AG10803 (cell line): ENCODE measurements around the gene VBP1.
"Not testable (repeated sequence)": the region's sequence is repeated elsewhere in the genome, so short reads cannot be mapped to it uniquely, and the experiment has no call there.

Source experiments
- DNase-seq: peaks from one replicate; pipeline ENCODE4 v3.0.0; 2010; ENCODE audit warnings: low read depth
- H3K4me3 ChIP-seq: 2 replicates; pipeline ENCODE4 v1.5.1; 2011; ENCODE audit warnings: mild to moderate bottlenecking, low read length, control low read depth
- TF ChIP-seq, protein P1 (sequence below): conservative IDR thresholded peaks from 2 replicates; pipeline ENCODE4 v1.5.1; 2011; ENCODE audit warnings: mild to moderate bottlenecking, low read length, control low read depth, inconsistent platforms

Gene VBP1

DNA sequence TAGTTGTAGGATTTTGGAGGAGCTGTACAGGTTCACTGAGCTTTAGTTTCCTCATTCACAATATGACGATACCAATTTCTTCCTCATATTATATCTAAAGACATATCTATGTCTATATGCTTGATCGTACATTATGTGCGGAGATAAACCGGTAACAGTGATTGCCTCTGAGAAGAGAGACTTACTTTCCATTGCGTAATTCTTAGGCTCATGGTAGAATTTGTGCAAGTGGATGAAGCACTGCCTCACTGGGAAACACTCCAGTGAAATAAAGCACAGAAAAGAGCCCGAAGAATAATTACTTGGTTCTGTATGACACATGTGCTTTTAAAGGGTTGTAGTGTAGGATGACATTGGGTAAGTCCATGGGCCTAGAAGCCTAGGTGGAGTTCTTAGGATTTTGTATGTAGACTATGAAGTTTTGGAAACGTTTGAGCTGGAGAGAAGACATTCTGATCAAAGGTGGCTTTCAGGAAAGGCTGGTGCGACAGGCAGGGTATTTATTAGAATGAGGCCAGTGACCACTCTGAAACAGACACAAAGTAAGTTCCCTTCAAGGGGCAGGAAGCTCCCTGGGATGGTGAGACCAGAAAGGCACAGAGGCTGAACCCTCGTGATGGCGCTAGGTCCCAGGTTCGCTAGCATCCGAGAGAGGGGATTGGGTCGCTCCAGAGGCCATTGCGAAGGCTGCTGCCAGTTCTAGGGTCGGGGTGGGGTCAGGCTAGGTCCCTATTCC is 649 bp upstream of the VBP1 start:
- peak overlapping the region; percentile 73 for H3K4me3 ChIP-seq

DNA sequence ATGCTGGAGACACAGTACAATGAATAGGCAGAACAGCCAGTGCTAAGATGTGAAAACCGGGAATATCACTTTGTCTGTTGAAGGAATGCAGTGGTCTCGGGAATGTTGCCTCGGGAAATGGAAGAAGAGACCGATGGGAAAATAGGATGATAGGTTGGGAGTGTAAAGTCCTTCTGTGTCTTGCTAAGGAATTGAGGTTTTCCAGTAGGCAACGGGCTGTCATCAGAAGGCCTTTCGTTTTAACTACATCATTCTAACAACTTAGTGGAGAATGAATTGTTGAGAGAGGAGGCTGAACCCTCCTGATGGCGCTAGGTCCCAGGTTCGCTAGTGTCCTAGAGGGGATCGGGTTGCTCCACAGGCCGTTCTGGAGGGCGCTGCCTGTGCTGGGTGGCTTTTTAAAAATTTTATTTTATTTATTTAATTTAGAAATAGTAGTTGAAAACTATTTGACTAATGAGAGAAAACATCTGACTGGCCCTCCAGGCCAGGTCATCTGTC is 730 bp downstream of the VBP1 start:
- TF ChIP-seq, protein P1, sequence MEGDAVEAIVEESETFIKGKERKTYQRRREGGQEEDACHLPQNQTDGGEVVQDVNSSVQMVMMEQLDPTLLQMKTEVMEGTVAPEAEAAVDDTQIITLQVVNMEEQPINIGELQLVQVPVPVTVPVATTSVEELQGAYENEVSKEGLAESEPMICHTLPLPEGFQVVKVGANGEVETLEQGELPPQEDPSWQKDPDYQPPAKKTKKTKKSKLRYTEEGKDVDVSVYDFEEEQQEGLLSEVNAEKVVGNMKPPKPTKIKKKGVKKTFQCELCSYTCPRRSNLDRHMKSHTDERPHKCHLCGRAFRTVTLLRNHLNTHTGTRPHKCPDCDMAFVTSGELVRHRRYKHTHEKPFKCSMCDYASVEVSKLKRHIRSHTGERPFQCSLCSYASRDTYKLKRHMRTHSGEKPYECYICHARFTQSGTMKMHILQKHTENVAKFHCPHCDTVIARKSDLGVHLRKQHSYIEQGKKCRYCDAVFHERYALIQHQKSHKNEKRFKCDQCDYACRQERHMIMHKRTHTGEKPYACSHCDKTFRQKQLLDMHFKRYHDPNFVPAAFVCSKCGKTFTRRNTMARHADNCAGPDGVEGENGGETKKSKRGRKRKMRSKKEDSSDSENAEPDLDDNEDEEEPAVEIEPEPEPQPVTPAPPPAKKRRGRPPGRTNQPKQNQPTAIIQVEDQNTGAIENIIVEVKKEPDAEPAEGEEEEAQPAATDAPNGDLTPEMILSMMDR, result no peak
- peak; percentile 3 for DNase-seq
- H3K4me3 ChIP-seq, result peak overlapping the region; percentile 84

More for the DNA sequence above, 649 bp upstream of the VBP1 start:
- no peak for DNase-seq
- TF ChIP-seq, protein P1, result no peak

DNA sequence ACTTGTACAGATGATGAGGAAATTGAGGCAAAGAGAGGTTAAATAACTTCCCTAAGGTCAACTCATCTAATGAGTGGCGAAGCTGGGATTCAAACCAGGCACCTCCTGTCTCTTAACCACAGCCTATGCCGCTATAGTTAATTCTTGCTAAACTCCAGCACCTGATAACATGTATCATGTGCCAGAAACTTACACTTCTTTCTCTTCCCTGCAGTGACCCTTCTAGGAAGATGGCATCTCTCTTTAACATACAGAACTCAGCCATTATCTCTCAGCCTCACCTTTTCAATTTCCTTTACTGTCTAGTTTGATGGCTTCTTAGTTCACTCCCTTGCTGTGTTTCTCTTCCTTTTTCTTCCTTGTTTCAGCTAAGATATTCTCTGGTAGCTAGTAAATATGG is 2.5 kb downstream of the VBP1 start:
- no peak overlapping the region for H3K4me3 ChIP-seq
- no peak for DNase-seq
- TF ChIP-seq, protein P1, result no peak

DNA sequence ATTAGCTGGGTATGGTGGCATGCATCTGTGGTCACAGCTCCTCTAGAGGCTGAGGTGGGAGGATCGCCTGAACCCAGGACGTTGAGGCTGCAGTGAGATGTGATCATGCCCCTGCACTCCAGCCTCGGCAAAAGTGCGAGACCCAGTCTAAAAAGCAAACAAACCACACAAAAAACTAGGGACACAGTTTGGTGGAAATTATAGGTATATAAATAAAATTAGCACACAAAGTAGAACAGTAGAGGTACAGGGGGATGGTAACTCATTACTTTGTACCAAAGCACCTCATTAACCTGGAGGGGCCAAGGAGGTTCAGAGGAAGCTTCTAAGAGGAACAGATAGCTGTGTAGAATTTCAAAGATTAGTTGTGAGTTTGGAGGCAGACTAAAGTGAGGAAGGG is 5.1 kb downstream of the VBP1 start:
- no peak overlapping the region for H3K4me3 ChIP-seq
- TF ChIP-seq, protein P1, result no peak
- no peak for DNase-seq

DNA sequence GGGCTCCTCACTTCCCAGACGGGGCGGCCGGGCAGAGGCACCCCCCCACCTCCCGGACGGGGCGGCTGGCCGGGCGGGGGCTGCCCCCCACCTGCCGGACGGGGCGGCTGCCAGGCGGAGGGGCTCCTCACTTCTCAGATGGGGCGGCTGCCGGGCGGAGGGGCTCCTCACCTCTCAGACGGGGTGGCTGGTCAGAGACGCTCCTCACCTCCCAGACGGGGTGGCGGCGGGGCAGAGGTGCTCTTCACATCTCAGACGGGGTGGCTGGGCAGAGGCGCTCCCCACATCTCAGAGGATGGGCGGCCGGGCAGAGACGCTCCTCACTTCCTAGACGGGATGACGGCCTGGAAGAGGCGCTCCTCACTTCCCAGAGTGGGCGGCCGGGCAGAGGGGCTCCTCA is 7.5 kb downstream of the VBP1 start:
- DNase-seq, H3K4me3 ChIP-seq: not testable (repeated sequence)

DNA sequence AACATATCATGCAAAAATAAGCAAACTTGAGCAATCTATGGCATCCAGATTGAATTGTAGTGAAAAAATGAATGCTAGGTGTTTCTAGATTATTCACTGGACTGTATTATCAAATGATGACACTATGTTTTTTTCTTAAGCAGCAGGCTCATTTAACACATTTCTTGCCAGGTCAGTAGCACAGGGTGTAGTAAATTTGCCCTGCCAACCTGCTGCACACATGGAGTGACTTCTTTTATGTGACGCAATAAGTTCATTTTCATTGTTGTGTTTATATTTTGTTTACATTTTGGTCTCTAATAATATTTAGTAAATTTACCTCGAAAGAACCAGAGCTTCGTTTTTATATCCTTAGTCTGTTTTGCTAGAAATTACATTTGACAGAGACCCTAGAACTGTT is 9.5 kb downstream of the VBP1 start:
- DNase-seq, result no peak
- H3K4me3 ChIP-seq, result no peak overlapping the region
- TF ChIP-seq, protein P1, result no peak

DNA sequence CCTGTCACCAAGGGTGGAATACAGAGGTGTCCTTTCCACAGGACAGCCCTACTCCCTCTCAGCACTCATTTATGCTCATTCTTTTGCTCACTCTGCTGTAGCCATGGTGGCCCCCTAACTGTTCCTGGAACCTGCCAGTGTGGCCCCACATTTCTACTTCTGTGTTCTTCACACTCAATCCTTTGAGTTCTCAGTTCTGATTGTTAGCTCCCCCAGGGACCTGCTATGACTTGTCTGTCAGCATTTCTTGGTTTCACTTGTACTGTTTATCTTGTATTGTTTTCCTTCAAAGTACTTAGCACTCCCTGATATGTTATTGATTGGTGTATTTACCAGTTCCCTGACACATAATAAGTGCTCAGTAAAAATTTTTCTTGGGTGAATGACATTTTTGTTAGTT is 14.9 kb downstream of the VBP1 start:
- TF ChIP-seq, protein P1, result no peak
- no peak for DNase-seq
- no peak overlapping the region for H3K4me3 ChIP-seq
